Testis (tissue), 3 donors: Measurements from ENCODE around the gene LARP1B. TPM values are rescaled to one million over a fixed set of nuclear protein-coding genes. Genes with fewer than 3 reads are reported as not detected.

Source experiments
- DNase-seq: peaks from one replicate; pipeline ENCODE4 v3.0.0-alpha.2; 2019
- H3K27ac ChIP-seq, 2 donors: fragments of 200-600 bp; sonication (generic); one replicate each; pipeline ENCODE4 v1.5.1; 2019
- H3K27me3 ChIP-seq: fragments of 200-600 bp; sonication (generic); one replicate; pipeline ENCODE4 v1.5.1; 2019
- H3K36me3 ChIP-seq: fragments of 200-600 bp; sonication (generic); one replicate; pipeline ENCODE4 v1.5.1; 2017; ENCODE audit warnings: low read depth; ENCODE audit errors: missing control alignments
- H3K4me1 ChIP-seq: fragments of 200-600 bp; sonication (generic); one replicate; pipeline ENCODE4 v1.5.1; 2019
- H3K4me3 ChIP-seq, 2 donors: fragments of 200-600 bp; sonication (generic); one replicate each; pipeline ENCODE4 v1.5.1; 2017 to 2019
- H3K9me3 ChIP-seq: fragments of 200-600 bp; sonication (generic); one replicate; pipeline ENCODE4 v1.5.1; 2017
- CTCF ChIP-seq, 3 experiments: fragments of 450-650 bp in 2 of 3; fragments of 200-600 bp in 1 of 3; sonication (generic) in 1 of 3; IDR thresholded peaks; one replicate each; pipeline ENCODE4 v1.5.1; 2016 to 2019; ENCODE audit warnings: antibody characterized with exemption in 3 of 3, mild to moderate bottlenecking in 2 of 3, moderate library complexity in 1 of 3
- POLR2A ChIP-seq: fragments of 450-650 bp; IDR thresholded peaks from one replicate; pipeline ENCODE4 v1.6.1; 2017; ENCODE audit warnings: antibody characterized with exemption, mild to moderate bottlenecking, moderate library complexity
- WGBS, 2 donors: methylation state at CpG; one replicate each; pipeline ENCODE4 v1.1.5; 2018; 5-methylcytosine and 5-hydroxymethylcytosine counted together
- intact Hi-C: fragments of 100-400 bp; cut with DNase I; formaldehyde crosslinking; loops from one replicate; pipeline ENCODE4 v1.15.1; 2023; ENCODE audit warnings: low total_unique reads
- polyA plus RNA-seq: library from polyadenylated mRNA; stranded (reverse); fragments of 350-450 nt; fragmentation: Illumina TruSeq; extraction: RNeasy Lipid Tissue Mini Kit (QIAGEN cat#74804); gene quantifications from one replicate; pipeline ENCODE4 v1.2.3, GENCODE V29; 2014; ENCODE audit warnings: low read depth, low replicate concordance; ENCODE audit not compliant: insufficient read depth
- total RNA-seq, 2 donors: library from RNA; depleted of rRNA; stranded (reverse); fragments of >200 nt; gene quantifications; one replicate each; pipeline ENCODE4 v1.2.3, GENCODE V29; 2016

LARP1B gene
- total and polyA plus RNA-seq, 3 donors from 2014 or later, result 54.5 to 97.5 (median 86.1) TPM

- Histone ChIP-seq H3K27me3 (no peaks in the 10 kb centered on the region), H3K4me1 (no peaks in the 10 kb centered on the region), H3K36me3 (no peaks in the 10 kb centered on the region), H3K9me3 (no peaks in the 10 kb centered on the region), H3K4me3 (no peak overlapping the region), H3K27ac (no peak overlapping the region)
- TF ChIP-seq POLR2A (no peak), CTCF (IDR thresholded peaks at IDR 0.05) (no peak)
- DNase-seq, result no peak
- 75 to 90% methylated on average over 3 of the region's 3 CpGs for WGBS, 2 donors
- intact Hi-C loops, result no loop called here
These were observed 46.7 kb downstream of the LARP1B start for GRCh38 chr4:128107766-128108165.

- no peaks in the 10 kb centered on the region for H3K27me3 ChIP-seq
- no peaks in the 10 kb centered on the region for H3K36me3 ChIP-seq
- H3K4me1 ChIP-seq, result no peaks in the 10 kb centered on the region
- H3K27ac ChIP-seq, result no peak overlapping the region
- TF ChIP-seq CTCF (IDR thresholded peaks at IDR 0.05), result no peak
- TF ChIP-seq POLR2A, result no peak
- no peak for DNase-seq
- no peaks in the 10 kb centered on the region for H3K9me3 ChIP-seq
- 93 to 96% methylated on average over 3 of the region's 3 CpGs for WGBS, 2 donors
- H3K4me3 ChIP-seq, result no peak overlapping the region
- intact Hi-C loops, result no loop called here
These were observed 61.9 kb downstream of the LARP1B start for GRCh38 chr4:128123036-128123435.

- intact Hi-C loops, result no loop called here
- no peak overlapping the region for H3K4me3 ChIP-seq
- no peaks in the 10 kb centered on the region for H3K36me3 ChIP-seq
- no peak for DNase-seq
- H3K27ac ChIP-seq, result no peak overlapping the region
- H3K9me3 ChIP-seq, result no peaks in the 10 kb centered on the region
- WGBS, 2 donors, result 94 to 96% methylated on average over 3 of the region's 3 CpGs
- H3K4me1 ChIP-seq, result no peaks in the 10 kb centered on the region
- no peaks in the 10 kb centered on the region for H3K27me3 ChIP-seq
- TF ChIP-seq CTCF (IDR thresholded peaks at IDR 0.05) (no peak), POLR2A (no peak)
These were observed 69.5 kb downstream of the LARP1B start for GRCh38 chr4:128130621-128131020.

- no peaks in the 10 kb centered on the region for H3K9me3 ChIP-seq
- DNase-seq, result no peak
- intact Hi-C loops, result no loop called here
- no peaks in the 10 kb centered on the region for H3K36me3 ChIP-seq
- 94 to 96% methylated on average over 6 of the region's 6 CpGs for WGBS, 2 donors
- no peaks in the 10 kb centered on the region for H3K4me1 ChIP-seq
- H3K27ac ChIP-seq, result no peak overlapping the region
- no peaks in the 10 kb centered on the region for H3K27me3 ChIP-seq
- TF ChIP-seq CTCF (IDR thresholded peaks at IDR 0.05), result no peak
- TF ChIP-seq POLR2A, result no peak
- no peak overlapping the region for H3K4me3 ChIP-seq
These were observed 73.8 kb downstream of the LARP1B start for GRCh38 chr4:128134925-128135324.

- H3K9me3 ChIP-seq, result no peaks in the 10 kb centered on the region
- H3K36me3 ChIP-seq, result no peaks in the 10 kb centered on the region
- intact Hi-C loops, result no loop called here
- H3K27ac ChIP-seq, result no peak overlapping the region
- no peaks in the 10 kb centered on the region for H3K27me3 ChIP-seq
- WGBS, 2 donors, result 68 to 76% methylated on average over 3 of the region's 3 CpGs
- DNase-seq, result no peak
- H3K4me1 ChIP-seq, result no peaks in the 10 kb centered on the region
- TF ChIP-seq CTCF (IDR thresholded peaks at IDR 0.05) (no peak), POLR2A (no peak)
- H3K4me3 ChIP-seq, result no peak overlapping the region
These were observed 74.3 kb downstream of the LARP1B start for GRCh38 chr4:128135391-128135790.
